ENCODE data around the gene SLC38A2.
"Not testable (repeated sequence)": the region's sequence is repeated elsewhere in the genome, so short reads cannot be mapped to it uniquely, and the experiment has no call there.

Gene SLC38A2

GRCh38 chr12:46403719-46404070 lies 31.1 kb upstream of the SLC38A2 start:
- TF ChIP-seq POLR2A (IDR thresholded peaks at IDR 0.05; ENCODE audit: low read length): no peak
- TF ChIP-seq GATA1 (IDR thresholded peaks at IDR 0.05; ENCODE audit: low read depth, low read length): no peak
- DNase-seq: no peak

GRCh38 chr12:46402941-46403718 lies 30.6 kb upstream of the SLC38A2 start:
- DNase-seq: no peak
- TF ChIP-seq GATA1 (IDR thresholded peaks at IDR 0.05; ENCODE audit: low read depth, low read length) (no peak), POLR2A (IDR thresholded peaks at IDR 0.05; ENCODE audit: low read length) (no peak)

GRCh38 chr12:46402451-46402850 lies 29.9 kb upstream of the SLC38A2 start:
- TF ChIP-seq POLR2A (IDR thresholded peaks at IDR 0.05; ENCODE audit: low read length) (no peak), GATA1 (IDR thresholded peaks at IDR 0.05; ENCODE audit: low read depth, low read length) (no peak)
- DNase-seq: no peak

- TF ChIP-seq GATA1 (IDR thresholded peaks at IDR 0.05; ENCODE audit: low read depth, low read length) (no peak), POLR2A (IDR thresholded peaks at IDR 0.05; ENCODE audit: low read length) (no peak)
- no peak for DNase-seq
Measured at GRCh38 chr12:46401662-46402061, 29.1 kb upstream of the SLC38A2 start.

GRCh38 chr12:46400406-46400805 lies 27.8 kb upstream of the SLC38A2 start:
- TF ChIP-seq POLR2A (IDR thresholded peaks at IDR 0.05; ENCODE audit: low read length): no peak
- no peak for DNase-seq

GRCh38 chr12:46399461-46400248 lies 27.1 kb upstream of the SLC38A2 start:
- DNase-seq: not testable (repeated sequence)

GRCh38 chr12:46396826-46397225 lies 24.3 kb upstream of the SLC38A2 start:
- DNase-seq: no peak
- TF ChIP-seq POLR2A (IDR thresholded peaks at IDR 0.05; ENCODE audit: low read length) (no peak), GATA1 (IDR thresholded peaks at IDR 0.05; ENCODE audit: low read depth, low read length) (no peak)

- no peak for DNase-seq
- TF ChIP-seq GATA1 (IDR thresholded peaks at IDR 0.05; ENCODE audit: low read depth, low read length) (no peak), POLR2A (IDR thresholded peaks at IDR 0.05; ENCODE audit: low read length) (no peak)
Measured at GRCh38 chr12:46395388-46395787, 22.8 kb upstream of the SLC38A2 start.

- no peak for DNase-seq
Measured at GRCh38 chr12:46391630-46392029, 19.1 kb upstream of the SLC38A2 start.

GRCh38 chr12:46390881-46391280 lies 18.3 kb upstream of the SLC38A2 start:
- DNase-seq: no peak
- TF ChIP-seq POLR2A (IDR thresholded peaks at IDR 0.05; ENCODE audit: low read length) (no peak), GATA1 (IDR thresholded peaks at IDR 0.05; ENCODE audit: low read depth, low read length) (no peak)

More at GRCh38 chr12:46391630-46392029, 19.1 kb upstream of the SLC38A2 start:
- TF ChIP-seq POLR2A (IDR thresholded peaks at IDR 0.05; ENCODE audit: low read length): no peak
- TF ChIP-seq GATA1 (IDR thresholded peaks at IDR 0.05; ENCODE audit: low read depth, low read length): no peak

- no peak for DNase-seq
- TF ChIP-seq GATA1 (IDR thresholded peaks at IDR 0.05; ENCODE audit: low read depth, low read length) (no peak), POLR2A (IDR thresholded peaks at IDR 0.05; ENCODE audit: low read length) (no peak)
Measured at GRCh38 chr12:46390304-46390703, 17.7 kb upstream of the SLC38A2 start.

- TF ChIP-seq POLR2A (IDR thresholded peaks at IDR 0.05; ENCODE audit: low read length): no peak
- no peak for TF ChIP-seq GATA1 (IDR thresholded peaks at IDR 0.05; ENCODE audit: low read depth, low read length)
- no peak for DNase-seq
Measured at GRCh38 chr12:46389031-46389616, 16.6 kb upstream of the SLC38A2 start.

GRCh38 chr12:46388427-46389021 lies 16.0 kb upstream of the SLC38A2 start:
- TF ChIP-seq GATA1 (IDR thresholded peaks at IDR 0.05; ENCODE audit: low read depth, low read length) (no peak), POLR2A (IDR thresholded peaks at IDR 0.05; ENCODE audit: low read length) (no peak)
- DNase-seq: no peak

- DNase-seq: no peak
Measured at GRCh38 chr12:46387670-46388069, 15.1 kb upstream of the SLC38A2 start.

More at GRCh38 chr12:46387670-46388069, 15.1 kb upstream of the SLC38A2 start:
- TF ChIP-seq POLR2A (IDR thresholded peaks at IDR 0.05; ENCODE audit: low read length) (no peak), GATA1 (IDR thresholded peaks at IDR 0.05; ENCODE audit: low read depth, low read length) (no peak)
